ENCODE data around the gene HIF1AN.

- no peak for TF ChIP-seq TEAD4 (IDR thresholded peaks at IDR 0.05; ENCODE audit: low read depth, low read length)
- no peak for TF ChIP-seq CTCF (IDR thresholded peaks at IDR 0.05; ENCODE audit: control extremely low read depth in 1 of 3, insufficient read depth in 1 of 3, low read depth in 1 of 3, low read length in 3 of 3)
- TF ChIP-seq POLR2A (IDR thresholded peaks at IDR 0.05; ENCODE audit: control extremely low read depth in 1 of 2, low read depth in 2 of 2, low read length in 2 of 2), result no peak
- no peak for TF ChIP-seq MAX (IDR thresholded peaks at IDR 0.05)
- no peak for TF ChIP-seq USF2 (IDR thresholded peaks at IDR 0.05; ENCODE audit: low read length)
These were observed 24.5 kb downstream of the HIF1AN start for GRCh38 chr10:100560248-100560647.

Measured in H1 (cell line).